Breast epithelium (tissue), 3 donors: Measurements from ENCODE around the gene ANGPTL5.

Source experiments
- POLR2A ChIP-seq: fragments of 450-650 bp; IDR thresholded peaks from one replicate; pipeline ENCODE4 v1.6.1; 2016; ENCODE audit warnings: antibody characterized with exemption, mild to moderate bottlenecking, moderate library complexity
- POLR2AphosphoS5 ChIP-seq, 3 donors: sonication (generic); formaldehyde crosslinking; IDR thresholded peaks; one replicate each; pipeline ENCODE4 v1.6.1; 2017; ENCODE audit warnings: antibody characterized with exemption in 3 of 3
- TF ChIP-seq, protein P1 (sequence below), 3 donors: fragments of 450-650 bp; IDR thresholded peaks; one replicate each; pipeline ENCODE4 v1.5.1; 2016 to 2017; ENCODE audit warnings: antibody characterized with exemption in 3 of 3, mild to moderate bottlenecking in 3 of 3, moderate library complexity in 3 of 3

DNA sequence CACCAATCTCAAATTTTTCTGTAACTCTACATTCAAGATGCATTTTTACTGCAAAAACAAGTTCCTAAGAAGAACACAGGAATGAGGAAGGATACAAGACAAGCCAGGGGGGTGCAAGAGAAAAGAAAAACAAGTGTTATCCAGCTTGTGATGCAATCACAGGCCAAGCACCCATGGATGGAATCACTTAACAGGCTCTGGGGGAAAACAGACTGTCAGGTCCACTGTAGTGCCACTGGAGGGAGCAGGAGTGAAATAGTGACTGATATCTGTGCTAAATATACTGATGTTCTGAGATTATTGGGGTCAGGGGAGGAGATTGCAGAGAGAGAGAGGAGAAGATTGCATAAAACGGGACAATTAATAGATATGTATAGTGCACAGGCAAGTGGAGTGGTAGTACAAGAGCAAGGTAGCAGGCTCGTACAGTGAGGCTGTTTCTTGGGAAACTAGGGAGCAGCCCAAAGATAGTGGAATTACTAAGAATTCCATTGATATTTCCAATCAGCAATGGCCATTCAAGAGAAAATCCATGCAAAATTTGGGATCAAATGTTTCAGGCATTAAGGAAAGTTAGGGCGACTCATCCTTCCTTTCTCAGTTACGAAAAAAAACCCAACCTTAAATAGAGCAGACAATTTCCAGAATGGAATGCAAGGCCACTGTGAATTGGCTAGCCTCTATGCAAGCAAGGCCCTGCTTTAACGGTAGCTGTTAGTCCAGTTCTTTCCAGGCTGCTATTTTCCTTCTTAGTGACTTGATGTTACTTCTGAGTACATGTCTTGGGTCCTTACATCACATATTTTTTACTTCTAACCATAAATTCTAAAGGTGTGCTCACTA, 53.7 kb downstream of the ANGPTL5 start:
- TF ChIP-seq, protein P1, sequence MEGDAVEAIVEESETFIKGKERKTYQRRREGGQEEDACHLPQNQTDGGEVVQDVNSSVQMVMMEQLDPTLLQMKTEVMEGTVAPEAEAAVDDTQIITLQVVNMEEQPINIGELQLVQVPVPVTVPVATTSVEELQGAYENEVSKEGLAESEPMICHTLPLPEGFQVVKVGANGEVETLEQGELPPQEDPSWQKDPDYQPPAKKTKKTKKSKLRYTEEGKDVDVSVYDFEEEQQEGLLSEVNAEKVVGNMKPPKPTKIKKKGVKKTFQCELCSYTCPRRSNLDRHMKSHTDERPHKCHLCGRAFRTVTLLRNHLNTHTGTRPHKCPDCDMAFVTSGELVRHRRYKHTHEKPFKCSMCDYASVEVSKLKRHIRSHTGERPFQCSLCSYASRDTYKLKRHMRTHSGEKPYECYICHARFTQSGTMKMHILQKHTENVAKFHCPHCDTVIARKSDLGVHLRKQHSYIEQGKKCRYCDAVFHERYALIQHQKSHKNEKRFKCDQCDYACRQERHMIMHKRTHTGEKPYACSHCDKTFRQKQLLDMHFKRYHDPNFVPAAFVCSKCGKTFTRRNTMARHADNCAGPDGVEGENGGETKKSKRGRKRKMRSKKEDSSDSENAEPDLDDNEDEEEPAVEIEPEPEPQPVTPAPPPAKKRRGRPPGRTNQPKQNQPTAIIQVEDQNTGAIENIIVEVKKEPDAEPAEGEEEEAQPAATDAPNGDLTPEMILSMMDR (IDR thresholded peaks at IDR 0.05): no peak
- no peak for TF ChIP-seq POLR2A
- TF ChIP-seq POLR2AphosphoS5 (IDR thresholded peaks at IDR 0.05): no peak
